DOHH2 (cell line): Measurements from ENCODE around the gene EEFSEC.
A peak's percentile ranks its signal among the peaks of the same experiment; 100 is the strongest.

Experiments
- H3F3A ChIP-seq: fragments of 200-600 bp; sonication (generic), shearing (Covaris generic); 2 replicates; pipeline ENCODE4 v1.6.0; 2016; ENCODE audit warnings: antibody characterized with exemption, mild to moderate bottlenecking; ENCODE audit not compliant: control insufficient read depth, insufficient read depth
- H3K27ac ChIP-seq: fragments of 200-600 bp; sonication (generic); 2 replicates; pipeline ENCODE4 v1.5.1; 2014; ENCODE audit warnings: low read depth, mild to moderate bottlenecking, low read length, moderate library complexity
- H3K27me3 ChIP-seq: fragments of 200-600 bp; sonication (generic); 2 replicates; pipeline ENCODE4 v1.6.1; 2014; ENCODE audit warnings: mild to moderate bottlenecking, low read length, mixed read lengths; ENCODE audit not compliant: control insufficient read depth
- H3K36me3 ChIP-seq: fragments of 200-600 bp; sonication (generic); 2 replicates; pipeline ENCODE4 v1.6.1; 2014; ENCODE audit warnings: mild to moderate bottlenecking, low read length, moderate library complexity, mixed read lengths; ENCODE audit not compliant: control insufficient read depth
- H3K4me1 ChIP-seq: fragments of 200-600 bp; sonication (generic); 2 replicates; pipeline ENCODE4 v1.6.1; 2014; ENCODE audit warnings: mild to moderate bottlenecking, low read length, mixed read lengths; ENCODE audit not compliant: control insufficient read depth
- H3K4me2 ChIP-seq: fragments of 200-600 bp; sonication (generic); 2 replicates; pipeline ENCODE4 v1.6.0; 2014; ENCODE audit warnings: mild to moderate bottlenecking, low read length, moderate library complexity
- H3K4me3 ChIP-seq: fragments of 200-600 bp; sonication (generic); 2 replicates; pipeline ENCODE4 v1.5.1; 2014; ENCODE audit warnings: mild to moderate bottlenecking, low read length, mixed read lengths
- H3K79me2 ChIP-seq: fragments of 200-600 bp; sonication (generic); 2 replicates; pipeline ENCODE4 v1.6.1; 2014; ENCODE audit warnings: mild to moderate bottlenecking, low read length, mixed read lengths; ENCODE audit not compliant: control insufficient read depth
- H3K9me2 ChIP-seq: fragments of 200-600 bp; sonication (generic); replicated peaks from 2 replicates; pipeline ENCODE4 v1.6.1; 2014; ENCODE audit warnings: mild to moderate bottlenecking, low read length, mixed read lengths; ENCODE audit not compliant: control insufficient read depth
- H3K9me3 ChIP-seq: fragments of 200-600 bp; sonication (generic); 2 replicates; pipeline ENCODE4 v1.6.1; 2014; ENCODE audit warnings: antibody characterized with exemption, low read length, mixed read lengths; ENCODE audit not compliant: control insufficient read depth, insufficient read depth
- H4K20me1 ChIP-seq: fragments of 200-600 bp; sonication (generic); 2 replicates; pipeline ENCODE4 v1.6.0; 2014; ENCODE audit warnings: low read depth, mild to moderate bottlenecking, antibody characterized with exemption, low read length, moderate library complexity; ENCODE audit not compliant: control insufficient read depth, insufficient read depth
- EZH2phosphoT487 ChIP-seq: fragments of 200-600 bp; sonication (generic); IDR thresholded peaks from 2 replicates; pipeline ENCODE4 v1.6.1; 2017; ENCODE audit warnings: borderline replicate concordance, mild to moderate bottlenecking, antibody characterized with exemption, low read length, moderate library complexity, mixed read lengths
- TF ChIP-seq, protein P1 (sequence below): fragments of 200-600 bp; sonication (generic); IDR thresholded peaks from one replicate; pipeline ENCODE4 v1.5.1; 2014; ENCODE audit warnings: antibody characterized with exemption, mild to moderate bottlenecking, low read depth, low read length; ENCODE audit not compliant: poor library complexity, severe bottlenecking

EEFSEC gene

GRCh38 chr3:128222796-128223385 is 69.6 kb downstream of the EEFSEC start:
- Histone ChIP-seq H4K20me1 (peaks cover 5% of the 10 kb centered on the region), H3K27ac (no peak overlapping the region), H3K27me3 (no peaks in the 10 kb centered on the region), H3K9me2 (no peaks in the 10 kb centered on the region), H3K79me2 (peaks cover 2% of the 10 kb centered on the region; the same call in 1 of the 2 replicates), H3K36me3 (no peaks in the 10 kb centered on the region; the same call in 1 of the 2 replicates), H3K4me1 (no peaks in the 10 kb centered on the region), H3K4me2 (no peak overlapping the region), H3K4me3 (no peak overlapping the region), H3F3A (no peaks in the 10 kb centered on the region), H3K9me3 (peaks cover 4% of the 10 kb centered on the region; the same call in 1 of the 2 replicates)
- TF ChIP-seq EZH2phosphoT487, result no peak
- TF ChIP-seq, protein P1, sequence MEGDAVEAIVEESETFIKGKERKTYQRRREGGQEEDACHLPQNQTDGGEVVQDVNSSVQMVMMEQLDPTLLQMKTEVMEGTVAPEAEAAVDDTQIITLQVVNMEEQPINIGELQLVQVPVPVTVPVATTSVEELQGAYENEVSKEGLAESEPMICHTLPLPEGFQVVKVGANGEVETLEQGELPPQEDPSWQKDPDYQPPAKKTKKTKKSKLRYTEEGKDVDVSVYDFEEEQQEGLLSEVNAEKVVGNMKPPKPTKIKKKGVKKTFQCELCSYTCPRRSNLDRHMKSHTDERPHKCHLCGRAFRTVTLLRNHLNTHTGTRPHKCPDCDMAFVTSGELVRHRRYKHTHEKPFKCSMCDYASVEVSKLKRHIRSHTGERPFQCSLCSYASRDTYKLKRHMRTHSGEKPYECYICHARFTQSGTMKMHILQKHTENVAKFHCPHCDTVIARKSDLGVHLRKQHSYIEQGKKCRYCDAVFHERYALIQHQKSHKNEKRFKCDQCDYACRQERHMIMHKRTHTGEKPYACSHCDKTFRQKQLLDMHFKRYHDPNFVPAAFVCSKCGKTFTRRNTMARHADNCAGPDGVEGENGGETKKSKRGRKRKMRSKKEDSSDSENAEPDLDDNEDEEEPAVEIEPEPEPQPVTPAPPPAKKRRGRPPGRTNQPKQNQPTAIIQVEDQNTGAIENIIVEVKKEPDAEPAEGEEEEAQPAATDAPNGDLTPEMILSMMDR, result no peak

- no peaks in the 10 kb centered on the region for H3K27me3 ChIP-seq
- peaks cover 4% of the 10 kb centered on the region; the same call in 1 of the 2 replicates for H3K9me3 ChIP-seq
- peaks cover 8% of the 10 kb centered on the region for H3K79me2 ChIP-seq
- no peak overlapping the region for H3K4me3 ChIP-seq
- no peaks in the 10 kb centered on the region for H3K9me2 ChIP-seq
- no peak overlapping the region for H3K27ac ChIP-seq
- H3F3A ChIP-seq, result no peaks in the 10 kb centered on the region
- H3K4me1 ChIP-seq, result no peaks in the 10 kb centered on the region
- H3K4me2 ChIP-seq, result no peak overlapping the region
- H4K20me1 ChIP-seq, result peaks cover 6% of the 10 kb centered on the region
- TF ChIP-seq EZH2phosphoT487, result no peak
- TF ChIP-seq, protein P1, result no peak
- no peaks in the 10 kb centered on the region for H3K36me3 ChIP-seq
Measured at GRCh38 chr3:128226186-128226725, 73.0 kb downstream of the EEFSEC start.

DNA sequence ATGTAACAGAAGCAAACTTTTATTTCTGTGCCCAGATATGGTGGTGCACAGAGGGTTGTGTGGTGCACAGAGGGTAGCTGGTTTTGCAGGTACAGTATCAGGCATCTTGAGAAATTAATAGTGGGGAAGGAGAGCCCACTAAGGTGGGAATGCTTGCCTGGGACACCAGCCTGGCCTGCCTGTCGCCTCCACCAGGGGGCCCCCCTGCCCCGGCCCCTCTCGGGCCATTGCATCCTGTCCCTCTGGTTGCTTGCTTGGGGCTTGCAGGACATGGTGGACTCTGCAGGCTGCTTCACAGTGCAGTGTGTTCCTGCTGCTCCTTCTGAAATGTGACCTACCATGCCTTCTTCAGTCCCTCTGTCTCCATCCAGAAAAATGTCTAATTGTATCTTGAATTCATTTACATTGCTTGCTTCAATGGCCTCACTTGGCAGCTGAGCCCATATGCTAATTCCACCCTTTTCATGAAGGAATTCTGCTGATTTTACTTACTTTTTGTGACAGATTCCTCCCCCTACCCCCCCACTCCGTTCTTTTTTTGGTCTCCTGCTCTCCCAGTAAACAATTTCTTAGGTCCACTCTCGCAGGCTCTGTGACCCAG is 73.6 kb downstream of the EEFSEC start:
- no peak for TF ChIP-seq EZH2phosphoT487
- TF ChIP-seq, protein P1, result peak; percentile 88
- H3K9me2 ChIP-seq, result no peaks in the 10 kb centered on the region
- H4K20me1 ChIP-seq, result peaks cover 7% of the 10 kb centered on the region
- no peak overlapping the region for H3K4me2 ChIP-seq
- peaks cover 4% of the 10 kb centered on the region; the same call in 1 of the 2 replicates for H3K9me3 ChIP-seq
- no peak overlapping the region for H3K27ac ChIP-seq
- no peaks in the 10 kb centered on the region for H3K36me3 ChIP-seq
- H3K4me1 ChIP-seq, result no peaks in the 10 kb centered on the region
- no peak overlapping the region for H3K4me3 ChIP-seq
- H3K27me3 ChIP-seq, result no peaks in the 10 kb centered on the region
- H3F3A ChIP-seq, result no peaks in the 10 kb centered on the region
- peaks cover 8% of the 10 kb centered on the region for H3K79me2 ChIP-seq
